HepG2 (cell line): ENCODE data around the gene FGFR3. TPM values are rescaled to one million over a fixed set of nuclear protein-coding genes. Genes with fewer than 3 reads are reported as not detected.

ENCODE experiments used
- CHD2 ChIP-seq: IDR thresholded peaks from 2 replicates; pipeline ENCODE4 v1.6.1; 2011; ENCODE audit warnings: low read depth, low read length, improper control_type of control experiment
- HIC2 ChIP-seq: sonication (generic); formaldehyde crosslinking; IDR thresholded peaks from 2 replicates; pipeline ENCODE4 v1.9.0; 2022; ENCODE audit warnings: low read depth, missing genetic modification reagents
- HIVEP1 ChIP-seq: sonication (generic); formaldehyde crosslinking; IDR thresholded peaks from 2 replicates; pipeline ENCODE4 v1.4.0; 2020; ENCODE audit warnings: mild to moderate bottlenecking, missing genetic modification reagents
- HMG20A ChIP-seq: IDR thresholded peaks from 2 replicates; pipeline ENCODE4 v1.6.1; 2016; ENCODE audit warnings: borderline replicate concordance
- MTERF4 ChIP-seq: sonication (generic); formaldehyde crosslinking; IDR thresholded peaks from 2 replicates; pipeline ENCODE4 v1.8.0; 2023; ENCODE audit warnings: mild to moderate bottlenecking, missing genetic modification reagents
- MYC ChIP-seq: sonication (generic); formaldehyde crosslinking; IDR thresholded peaks from 2 replicates; pipeline ENCODE4 v1.9.0; 2021; ENCODE audit warnings: missing genetic modification reagents, borderline replicate concordance
- POLR2AphosphoS5 ChIP-seq: IDR thresholded peaks from 2 replicates; pipeline ENCODE4 v1.6.1; 2012; ENCODE audit warnings: low read depth, low read length
- RBAK ChIP-seq: sonication (generic); formaldehyde crosslinking; IDR thresholded peaks from 2 replicates; pipeline ENCODE4 v1.5.1; 2020; ENCODE audit warnings: mild to moderate bottlenecking, missing genetic modification reagents
- RFXAP ChIP-seq: sonication (generic); formaldehyde crosslinking; IDR thresholded peaks from 2 replicates; pipeline ENCODE4 v1.4.0; 2020; ENCODE audit warnings: missing genetic modification reagents, borderline replicate concordance
- SATB2 ChIP-seq: sonication (generic); formaldehyde crosslinking; IDR thresholded peaks from 2 replicates; pipeline ENCODE4 v1.5.0; 2020; ENCODE audit warnings: missing genetic modification reagents
- SP1 ChIP-seq, 2 experiments: fragments of 450-650 bp in 1 of 2; sonication (generic) in 1 of 2; formaldehyde crosslinking in 1 of 2; IDR thresholded peaks; 2 replicates each; pipeline versions ENCODE4 v1.4.0 to v1.6.1; 2016 to 2020; ENCODE audit warnings: missing genetic modification reagents in 1 of 2
- TGIF2 ChIP-seq: IDR thresholded peaks from 2 replicates; pipeline ENCODE4 v1.6.1; 2016; ENCODE audit warnings: control low read depth, missing compliant biosample characterization
- ZBTB3 ChIP-seq: sonication (generic); formaldehyde crosslinking; IDR thresholded peaks from 2 replicates; pipeline ENCODE4 v1.4.0; 2020; ENCODE audit warnings: low read depth, mild to moderate bottlenecking, moderate library complexity, missing genetic modification reagents, borderline replicate concordance
- ZMYM2 ChIP-seq: sonication (generic); formaldehyde crosslinking; IDR thresholded peaks from 2 replicates; pipeline ENCODE4 v1.8.0; 2022; ENCODE audit warnings: mild to moderate bottlenecking, missing genetic modification reagents
- ZNF343 ChIP-seq: sonication (generic); formaldehyde crosslinking; IDR thresholded peaks from 2 replicates; pipeline ENCODE4 v1.4.0; 2020; ENCODE audit warnings: mild to moderate bottlenecking, missing genetic modification reagents
- ZNF609 ChIP-seq: sonication (generic); formaldehyde crosslinking; IDR thresholded peaks from 2 replicates; pipeline ENCODE4 v1.4.0; 2020; ENCODE audit warnings: mild to moderate bottlenecking, missing genetic modification reagents, borderline replicate concordance
- polyA plus RNA-seq, 8 experiments: library from polyadenylated mRNA; depleted of rRNA in 3 of 8; stranded (reverse) in 7 of 8; unstranded in 1 of 8; fragments of >200 nt; fragmentation: Illumina TruSeq in 4 of 8; extraction: Trizol in 4 of 8; gene quantifications; 2 replicates each; pipeline versions ENCODE4 v1.2.1 to v1.2.3, GENCODE V29; 2011 to 2016; ENCODE audit warnings: low read depth in 4 of 8, missing spikeins in 1 of 8, mixed read lengths in 1 of 8; ENCODE audit not compliant: insufficient read depth in 1 of 8
- total RNA-seq, 5 experiments: library from RNA; depleted of rRNA; stranded (reverse); fragments of >200 nt; fragmentation: Illumina TruSeq; extraction: Trizol; gene quantifications; 2 replicates each; pipeline ENCODE4 v1.2.3, GENCODE V29; 2016; ENCODE audit warnings: low read depth in 1 of 5
- TF ChIP-seq, protein P1 (sequence below): sonication (generic); formaldehyde crosslinking; IDR thresholded peaks from 2 replicates; pipeline ENCODE4 v1.4.0; 2020; ENCODE audit warnings: missing genetic modification reagents
- TF ChIP-seq, protein P2 (sequence below): sonication (generic); formaldehyde crosslinking; IDR thresholded peaks from 2 replicates; pipeline ENCODE4 v1.4.0; 2020; ENCODE audit warnings: missing genetic modification reagents, borderline replicate concordance

Gene FGFR3
- total and polyA plus RNA-seq, 2 of the 13 experiments (the other 11 are each of a cell fraction or from before 2014, with no cell fraction given) = 103 to 109 TPM

GRCh38 chr4:1762264-1763010 is 30.7 kb upstream of the FGFR3 start (continued):
- TF ChIP-seq ZNF609 (CRISPR knock-in tag) (no peak), MYC (CRISPR knock-in tag) (peak; percentile 61; the same call in 1 of the 2 replicates), TGIF2 (CRISPR knock-in tag) (no peak), HMG20A (no peak), ZBTB3 (CRISPR knock-in tag) (no peak), RFXAP (CRISPR knock-in tag) (no peak), ZNF343 (CRISPR knock-in tag) (no peak), HIVEP1 (CRISPR knock-in tag) (peak; percentile 73), RBAK (CRISPR knock-in tag) (no peak), POLR2AphosphoS5 (no peak), ZMYM2 (CRISPR knock-in tag) (no peak), HIC2 (CRISPR knock-in tag) (peak; percentile 55), SP1 (IDR thresholded peaks at IDR 0.05) (no peak), SP1 (CRISPR knock-in tag; IDR thresholded peaks at IDR 0.05) (peak; percentile 46), MTERF4 (CRISPR knock-in tag) (no peak), SATB2 (CRISPR knock-in tag) (no peak), CHD2 (no peak)
- TF ChIP-seq, protein P1, sequence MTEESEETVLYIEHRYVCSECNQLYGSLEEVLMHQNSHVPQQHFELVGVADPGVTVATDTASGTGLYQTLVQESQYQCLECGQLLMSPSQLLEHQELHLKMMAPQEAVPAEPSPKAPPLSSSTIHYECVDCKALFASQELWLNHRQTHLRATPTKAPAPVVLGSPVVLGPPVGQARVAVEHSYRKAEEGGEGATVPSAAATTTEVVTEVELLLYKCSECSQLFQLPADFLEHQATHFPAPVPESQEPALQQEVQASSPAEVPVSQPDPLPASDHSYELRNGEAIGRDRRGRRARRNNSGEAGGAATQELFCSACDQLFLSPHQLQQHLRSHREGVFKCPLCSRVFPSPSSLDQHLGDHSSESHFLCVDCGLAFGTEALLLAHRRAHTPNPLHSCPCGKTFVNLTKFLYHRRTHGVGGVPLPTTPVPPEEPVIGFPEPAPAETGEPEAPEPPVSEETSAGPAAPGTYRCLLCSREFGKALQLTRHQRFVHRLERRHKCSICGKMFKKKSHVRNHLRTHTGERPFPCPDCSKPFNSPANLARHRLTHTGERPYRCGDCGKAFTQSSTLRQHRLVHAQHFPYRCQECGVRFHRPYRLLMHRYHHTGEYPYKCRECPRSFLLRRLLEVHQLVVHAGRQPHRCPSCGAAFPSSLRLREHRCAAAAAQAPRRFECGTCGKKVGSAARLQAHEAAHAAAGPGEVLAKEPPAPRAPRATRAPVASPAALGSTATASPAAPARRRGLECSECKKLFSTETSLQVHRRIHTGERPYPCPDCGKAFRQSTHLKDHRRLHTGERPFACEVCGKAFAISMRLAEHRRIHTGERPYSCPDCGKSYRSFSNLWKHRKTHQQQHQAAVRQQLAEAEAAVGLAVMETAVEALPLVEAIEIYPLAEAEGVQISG (CRISPR knock-in tag) = no peak
- TF ChIP-seq, protein P2, sequence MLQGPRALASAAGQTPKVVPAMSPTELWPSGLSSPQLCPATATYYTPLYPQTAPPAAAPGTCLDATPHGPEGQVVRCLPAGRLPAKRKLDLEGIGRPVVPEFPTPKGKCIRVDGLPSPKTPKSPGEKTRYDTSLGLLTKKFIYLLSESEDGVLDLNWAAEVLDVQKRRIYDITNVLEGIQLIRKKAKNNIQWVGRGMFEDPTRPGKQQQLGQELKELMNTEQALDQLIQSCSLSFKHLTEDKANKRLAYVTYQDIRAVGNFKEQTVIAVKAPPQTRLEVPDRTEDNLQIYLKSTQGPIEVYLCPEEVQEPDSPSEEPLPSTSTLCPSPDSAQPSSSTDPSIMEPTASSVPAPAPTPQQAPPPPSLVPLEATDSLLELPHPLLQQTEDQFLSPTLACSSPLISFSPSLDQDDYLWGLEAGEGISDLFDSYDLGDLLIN = no peak
